ENCODE data around the gene IFT81. TPM values are rescaled to one million over a fixed set of nuclear protein-coding genes. Genes with fewer than 3 reads are reported as not detected.

The IFT81 gene
- total and polyA plus RNA-seq, 2 of the 13 experiments (the other 11 are each of a cell fraction or from before 2014, with no cell fraction given) = 4.2 to 13.0 TPM

DNA sequence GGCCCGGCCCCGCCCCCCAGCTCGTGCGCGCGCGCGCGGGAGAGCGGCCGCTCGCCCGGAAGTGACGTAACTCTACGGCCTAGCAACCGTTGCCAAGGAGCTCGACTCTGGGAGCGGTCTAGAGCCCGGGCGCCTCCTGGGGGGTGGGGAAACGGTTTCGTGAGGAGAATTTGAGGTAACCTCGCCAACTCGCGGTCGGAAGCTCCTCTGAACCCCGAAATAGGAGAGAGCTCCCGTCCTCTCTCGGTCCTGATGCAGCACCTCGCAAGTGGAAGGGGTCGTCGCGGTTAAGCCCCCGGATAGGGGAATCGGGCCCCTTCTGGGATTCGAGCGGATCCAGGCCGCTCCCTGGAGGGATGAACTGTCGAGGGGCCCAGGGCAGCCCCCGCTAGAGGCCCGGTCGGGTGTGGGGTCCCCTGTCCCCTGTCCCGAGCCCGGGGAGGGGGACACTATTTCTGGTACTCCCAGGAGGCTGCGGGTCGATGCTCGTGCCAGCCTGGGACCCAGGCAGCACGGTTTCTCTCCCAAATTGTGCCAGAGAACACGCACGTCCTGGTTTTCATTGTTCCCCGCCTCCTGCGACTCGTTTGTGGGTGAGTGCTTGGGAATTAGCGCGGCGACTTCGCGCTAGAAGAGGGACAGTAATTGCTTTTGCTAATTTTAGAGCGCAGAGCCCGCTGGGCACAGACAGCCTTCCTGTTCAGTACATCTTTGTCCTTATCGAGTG is at the start of gene IFT81 (continued):
- TF ChIP-seq, protein P1, sequence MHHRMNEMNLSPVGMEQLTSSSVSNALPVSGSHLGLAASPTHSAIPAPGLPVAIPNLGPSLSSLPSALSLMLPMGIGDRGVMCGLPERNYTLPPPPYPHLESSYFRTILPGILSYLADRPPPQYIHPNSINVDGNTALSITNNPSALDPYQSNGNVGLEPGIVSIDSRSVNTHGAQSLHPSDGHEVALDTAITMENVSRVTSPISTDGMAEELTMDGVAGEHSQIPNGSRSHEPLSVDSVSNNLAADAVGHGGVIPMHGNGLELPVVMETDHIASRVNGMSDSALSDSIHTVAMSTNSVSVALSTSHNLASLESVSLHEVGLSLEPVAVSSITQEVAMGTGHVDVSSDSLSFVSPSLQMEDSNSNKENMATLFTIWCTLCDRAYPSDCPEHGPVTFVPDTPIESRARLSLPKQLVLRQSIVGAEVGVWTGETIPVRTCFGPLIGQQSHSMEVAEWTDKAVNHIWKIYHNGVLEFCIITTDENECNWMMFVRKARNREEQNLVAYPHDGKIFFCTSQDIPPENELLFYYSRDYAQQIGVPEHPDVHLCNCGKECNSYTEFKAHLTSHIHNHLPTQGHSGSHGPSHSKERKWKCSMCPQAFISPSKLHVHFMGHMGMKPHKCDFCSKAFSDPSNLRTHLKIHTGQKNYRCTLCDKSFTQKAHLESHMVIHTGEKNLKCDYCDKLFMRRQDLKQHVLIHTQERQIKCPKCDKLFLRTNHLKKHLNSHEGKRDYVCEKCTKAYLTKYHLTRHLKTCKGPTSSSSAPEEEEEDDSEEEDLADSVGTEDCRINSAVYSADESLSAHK (CRISPR knock-in tag; IDR thresholded peaks at IDR 0.05; ENCODE audit: borderline replicate concordance) = no peak
- TF ChIP-seq DMAP1 (CRISPR knock-in tag; IDR thresholded peaks at IDR 0.05) (no peak; the same call in 1 of the 2 replicates), ZC3H13 (CRISPR knock-in tag; IDR thresholded peaks at IDR 0.05) (no peak), ZMAT5 (CRISPR knock-in tag; IDR thresholded peaks at IDR 0.05; ENCODE audit: borderline replicate concordance, low read depth) (no peak), RAD51 (IDR thresholded peaks at IDR 0.05; ENCODE audit: borderline replicate concordance) (no peak), ZNF17 (CRISPR knock-in tag; IDR thresholded peaks at IDR 0.05) (no peak), RELA (CRISPR knock-in tag; IDR thresholded peaks at IDR 0.05) (no peak), DPF2 (CRISPR knock-in tag; IDR thresholded peaks at IDR 0.05; ENCODE audit: borderline replicate concordance, low read depth) (no peak), KLF16 (CRISPR knock-in tag; IDR thresholded peaks at IDR 0.05) (no peak), ATF7 (IDR thresholded peaks at IDR 0.05) (no peak), ATF7 (CRISPR knock-in tag; IDR thresholded peaks at IDR 0.05) (0 out of 2 replicates have a peak, but pooled peaks have one; percentile 51), ZFP37 (CRISPR knock-in tag; IDR thresholded peaks at IDR 0.05; ENCODE audit: borderline replicate concordance) (no peak), DNMT3B (CRISPR knock-in tag; conservative IDR thresholded peaks at IDR 0.05) (no peak), NFKB2 (CRISPR knock-in tag; IDR thresholded peaks at IDR 0.05; ENCODE audit: borderline replicate concordance) (no peak)
- TF ChIP-seq, protein P2, sequence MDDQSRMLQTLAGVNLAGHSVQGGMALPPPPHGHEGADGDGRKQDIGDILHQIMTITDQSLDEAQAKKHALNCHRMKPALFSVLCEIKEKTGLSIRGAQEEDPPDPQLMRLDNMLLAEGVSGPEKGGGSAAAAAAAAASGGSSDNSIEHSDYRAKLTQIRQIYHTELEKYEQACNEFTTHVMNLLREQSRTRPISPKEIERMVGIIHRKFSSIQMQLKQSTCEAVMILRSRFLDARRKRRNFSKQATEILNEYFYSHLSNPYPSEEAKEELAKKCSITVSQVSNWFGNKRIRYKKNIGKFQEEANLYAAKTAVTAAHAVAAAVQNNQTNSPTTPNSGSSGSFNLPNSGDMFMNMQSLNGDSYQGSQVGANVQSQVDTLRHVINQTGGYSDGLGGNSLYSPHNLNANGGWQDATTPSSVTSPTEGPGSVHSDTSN (CRISPR knock-in tag; IDR thresholded peaks at IDR 0.05; ENCODE audit: borderline replicate concordance) = no peak
- TF ChIP-seq, protein P3, sequence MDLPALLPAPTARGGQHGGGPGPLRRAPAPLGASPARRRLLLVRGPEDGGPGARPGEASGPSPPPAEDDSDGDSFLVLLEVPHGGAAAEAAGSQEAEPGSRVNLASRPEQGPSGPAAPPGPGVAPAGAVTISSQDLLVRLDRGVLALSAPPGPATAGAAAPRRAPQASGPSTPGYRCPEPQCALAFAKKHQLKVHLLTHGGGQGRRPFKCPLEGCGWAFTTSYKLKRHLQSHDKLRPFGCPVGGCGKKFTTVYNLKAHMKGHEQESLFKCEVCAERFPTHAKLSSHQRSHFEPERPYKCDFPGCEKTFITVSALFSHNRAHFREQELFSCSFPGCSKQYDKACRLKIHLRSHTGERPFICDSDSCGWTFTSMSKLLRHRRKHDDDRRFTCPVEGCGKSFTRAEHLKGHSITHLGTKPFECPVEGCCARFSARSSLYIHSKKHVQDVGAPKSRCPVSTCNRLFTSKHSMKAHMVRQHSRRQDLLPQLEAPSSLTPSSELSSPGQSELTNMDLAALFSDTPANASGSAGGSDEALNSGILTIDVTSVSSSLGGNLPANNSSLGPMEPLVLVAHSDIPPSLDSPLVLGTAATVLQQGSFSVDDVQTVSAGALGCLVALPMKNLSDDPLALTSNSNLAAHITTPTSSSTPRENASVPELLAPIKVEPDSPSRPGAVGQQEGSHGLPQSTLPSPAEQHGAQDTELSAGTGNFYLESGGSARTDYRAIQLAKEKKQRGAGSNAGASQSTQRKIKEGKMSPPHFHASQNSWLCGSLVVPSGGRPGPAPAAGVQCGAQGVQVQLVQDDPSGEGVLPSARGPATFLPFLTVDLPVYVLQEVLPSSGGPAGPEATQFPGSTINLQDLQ (CRISPR knock-in tag; IDR thresholded peaks at IDR 0.05) = no peak

Measured in HepG2 (cell line).